Activated naive CD4-positive, alpha-beta T cell treated with anti-CD3 and anti-CD28 coated beads, Interleukin-2, amount 50 U/mL, for 24 hours (primary cell): ENCODE measurements around the gene H3-3A.
"Not testable (repeated sequence)": the region's sequence is repeated elsewhere in the genome, so short reads cannot be mapped to it uniquely, and the experiment has no call there.

ENCODE experiments used
- H3K27ac Mint-ChIP-seq: one replicate; pipeline ENCODE4 v1.8.0; 2021; ENCODE audit warnings: mild to moderate bottlenecking, mixed read lengths
- H3K27me3 Mint-ChIP-seq: one replicate; pipeline ENCODE4 v1.8.0; 2021; ENCODE audit warnings: mixed read lengths
- H3K36me3 Mint-ChIP-seq: one replicate; pipeline ENCODE4 v1.8.0; 2021; ENCODE audit warnings: mixed read lengths
- H3K4me1 Mint-ChIP-seq: one replicate; pipeline ENCODE4 v1.8.0; 2021; ENCODE audit warnings: mixed read lengths
- H3K4me3 Mint-ChIP-seq: one replicate; pipeline ENCODE4 v1.8.0; 2021; ENCODE audit warnings: mild to moderate bottlenecking, mixed read lengths
- H3K9me3 Mint-ChIP-seq: one replicate; pipeline ENCODE4 v1.8.0; 2021; ENCODE audit warnings: mixed read lengths

The H3-3A gene

GRCh38 chr1:226064816-226065248 lies 2.3 kb downstream of the H3-3A start:
- H3K27ac Mint-ChIP-seq, result peak overlapping the region; percentile 85
- H3K4me3 Mint-ChIP-seq, result peak overlapping the region; percentile 89
- H3K36me3 Mint-ChIP-seq, result peaks cover 20% of the 10 kb centered on the region
- H3K4me1 Mint-ChIP-seq, result peaks cover 56% of the 10 kb centered on the region
- H3K9me3 Mint-ChIP-seq, result no peaks in the 10 kb centered on the region
- no peaks in the 10 kb centered on the region for H3K27me3 Mint-ChIP-seq

DNA sequence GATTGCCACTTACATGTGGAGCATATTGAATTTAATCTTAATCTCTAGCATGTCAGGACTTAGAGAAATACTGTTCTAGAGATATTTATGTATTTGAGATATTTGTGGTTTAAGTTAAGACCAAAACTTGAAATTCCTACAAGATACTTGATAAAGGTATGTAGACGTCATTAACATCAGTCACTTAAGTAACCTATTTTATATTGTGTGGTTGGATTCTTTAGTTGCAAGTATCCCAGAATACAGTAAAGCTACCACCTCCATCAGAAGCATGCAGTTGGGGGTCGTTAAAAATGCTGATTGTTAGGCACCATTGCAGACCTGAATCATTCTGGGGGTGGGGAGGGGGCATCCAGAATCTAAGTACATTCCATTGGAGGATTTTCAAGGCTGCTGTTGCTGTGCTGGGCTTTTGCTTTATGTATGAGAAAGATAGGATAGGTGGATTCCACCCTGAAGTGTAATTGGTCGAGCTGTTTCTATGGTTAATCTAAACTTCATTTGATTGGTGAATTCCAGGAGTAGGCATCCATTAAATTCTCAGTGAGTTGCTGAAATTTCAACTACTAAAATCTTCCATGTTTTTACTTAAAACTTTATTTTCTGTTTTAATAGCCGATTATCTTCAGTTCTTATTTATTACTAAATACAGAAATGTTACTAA lies 4.0 kb downstream of the H3-3A start:
- H3K4me1 Mint-ChIP-seq, result peaks cover 57% of the 10 kb centered on the region
- H3K9me3 Mint-ChIP-seq, result no peaks in the 10 kb centered on the region
- no peaks in the 10 kb centered on the region for H3K27me3 Mint-ChIP-seq
- peak overlapping the region; percentile 35 for H3K27ac Mint-ChIP-seq
- H3K36me3 Mint-ChIP-seq, result peaks cover 25% of the 10 kb centered on the region
- peak overlapping the region; percentile 89 for H3K4me3 Mint-ChIP-seq

DNA sequence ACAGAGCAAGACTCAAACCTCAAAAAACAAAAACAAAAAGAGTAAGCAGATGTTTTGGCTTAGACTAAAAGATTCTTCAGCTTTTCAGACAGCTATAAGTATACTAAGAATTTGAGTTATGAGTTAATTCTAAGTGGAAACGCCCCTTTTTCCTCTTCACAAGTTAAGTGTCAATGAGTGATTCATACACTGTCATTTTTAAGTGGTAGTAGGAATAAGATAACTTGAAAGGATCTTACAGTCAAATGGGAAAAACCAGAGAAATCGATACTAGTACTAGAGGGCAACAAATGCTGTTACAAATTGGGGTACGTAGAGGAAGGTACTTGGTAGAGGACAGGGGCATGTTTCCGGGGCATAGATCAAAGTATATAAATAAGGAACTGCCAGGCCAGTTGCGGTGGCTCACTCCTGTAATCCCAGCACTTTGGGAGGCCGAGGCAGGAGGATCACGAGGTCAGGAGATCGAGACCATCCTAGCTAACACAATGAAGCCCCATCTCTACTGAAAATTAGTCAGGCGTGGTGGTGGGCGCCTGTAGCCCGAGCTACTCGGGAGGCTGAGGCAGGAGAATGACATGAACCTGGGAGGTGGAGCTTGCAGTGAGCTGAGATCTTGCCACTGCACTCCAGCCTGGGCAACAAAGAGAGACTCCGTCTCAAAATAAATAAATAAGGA lies 7.4 kb downstream of the H3-3A start:
- Mint-ChIP-seq H3K9me3 (no peaks in the 10 kb centered on the region), H3K4me3 (peak overlapping the region; percentile 72), H3K27ac (peak overlapping the region; percentile 89), H3K27me3 (no peaks in the 10 kb centered on the region), H3K4me1 (peaks cover 69% of the 10 kb centered on the region), H3K36me3 (peaks cover 28% of the 10 kb centered on the region)

GRCh38 chr1:226072347-226072746 lies 9.8 kb downstream of the H3-3A start:
- Mint-ChIP-seq H3K4me3 (no peak overlapping the region), H3K36me3 (peaks cover 19% of the 10 kb centered on the region), H3K27ac (no peak overlapping the region)

DNA sequence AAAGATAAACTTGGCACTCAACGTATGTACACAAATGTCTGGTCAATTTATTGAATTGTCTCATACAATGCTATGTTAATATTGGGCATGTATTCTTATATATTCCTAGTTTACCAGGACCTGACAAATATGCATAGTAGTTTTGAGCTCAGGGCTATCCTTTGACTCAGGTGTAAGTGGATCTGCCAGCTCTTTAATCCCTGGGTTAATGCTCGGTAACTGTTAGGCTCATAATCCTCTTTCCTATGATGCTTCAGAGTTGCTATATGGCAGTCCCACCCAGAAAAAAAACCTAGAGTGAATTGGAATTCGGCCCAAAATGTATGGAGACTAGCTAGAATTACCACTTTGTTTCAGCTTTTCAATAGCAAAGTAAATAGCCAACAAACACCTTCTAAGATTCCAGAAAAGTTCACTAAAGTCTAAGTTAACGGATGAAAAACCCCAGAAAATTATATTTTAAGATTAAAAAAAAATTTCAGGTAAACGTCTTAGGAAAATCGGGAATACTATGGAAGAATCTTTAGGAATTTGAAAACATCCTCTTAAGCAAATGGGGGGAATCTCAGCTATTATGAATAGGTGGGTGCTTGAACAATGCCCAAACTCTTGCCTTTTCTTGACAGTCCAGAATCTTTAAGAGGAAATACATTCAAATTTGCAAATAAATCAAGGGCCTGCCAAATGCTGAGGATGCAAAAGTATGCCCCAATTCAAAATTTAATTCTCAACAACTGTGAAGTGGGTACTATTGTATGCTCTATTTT lies 10.9 kb downstream of the H3-3A start:
- peaks cover 38% of the 10 kb centered on the region for H3K4me1 Mint-ChIP-seq
- no peaks in the 10 kb centered on the region for H3K27me3 Mint-ChIP-seq
- peak overlapping the region; percentile 68 for H3K27ac Mint-ChIP-seq
- no peaks in the 10 kb centered on the region for H3K9me3 Mint-ChIP-seq
- no peak overlapping the region for H3K4me3 Mint-ChIP-seq
- peaks cover 19% of the 10 kb centered on the region for H3K36me3 Mint-ChIP-seq

More at GRCh38 chr1:226072347-226072746, 9.8 kb downstream of the H3-3A start:
- peaks cover 48% of the 10 kb centered on the region for H3K4me1 Mint-ChIP-seq
- no peaks in the 10 kb centered on the region for H3K27me3 Mint-ChIP-seq
- H3K9me3 Mint-ChIP-seq, result no peaks in the 10 kb centered on the region

DNA sequence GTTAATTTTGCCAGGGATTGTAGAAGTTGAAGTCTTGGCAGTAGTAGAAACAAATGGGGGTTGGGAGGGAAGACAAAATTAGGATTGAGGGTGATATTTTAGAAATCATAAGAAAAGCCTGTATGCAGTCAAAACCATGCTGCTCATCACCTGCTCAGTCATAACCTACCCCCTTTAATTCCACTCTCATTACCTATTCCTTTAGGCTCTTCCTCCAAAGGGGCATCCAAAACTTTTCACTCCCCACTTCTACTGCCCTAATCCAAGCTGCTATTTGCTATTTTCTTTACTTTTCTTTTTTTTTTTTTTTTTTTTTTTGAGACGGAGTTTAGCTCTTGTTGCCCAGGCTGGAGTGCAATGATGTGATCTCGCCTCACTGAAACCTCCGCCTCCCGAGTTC lies 11.5 kb downstream of the H3-3A start:
- no peaks in the 10 kb centered on the region for H3K9me3 Mint-ChIP-seq
- peak overlapping the region; percentile 39 for H3K27ac Mint-ChIP-seq
- no peak overlapping the region for H3K4me3 Mint-ChIP-seq
- peaks cover 32% of the 10 kb centered on the region for H3K4me1 Mint-ChIP-seq
- H3K27me3 Mint-ChIP-seq, result no peaks in the 10 kb centered on the region
- peaks cover 15% of the 10 kb centered on the region for H3K36me3 Mint-ChIP-seq

DNA sequence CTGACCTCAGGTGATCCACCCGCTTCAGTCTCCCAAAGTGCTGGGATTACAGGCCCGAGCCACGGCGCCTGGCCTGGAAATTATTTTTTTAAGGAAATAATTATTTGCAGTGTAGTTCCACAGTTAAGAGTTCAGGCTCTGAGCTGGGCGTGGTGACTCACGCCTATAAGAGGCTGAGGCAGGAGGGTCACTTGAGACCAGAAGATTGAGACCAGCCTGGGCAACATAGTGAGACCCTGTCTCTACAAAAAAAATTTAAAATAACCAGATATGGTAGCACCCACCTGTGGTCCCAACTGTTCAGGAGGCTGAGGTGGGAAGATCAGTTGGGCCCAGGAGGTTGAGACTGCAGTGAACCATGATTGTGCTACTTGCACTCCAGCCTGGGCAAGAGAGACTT lies 13.9 kb downstream of the H3-3A start:
- H3K4me3 Mint-ChIP-seq, result no peak overlapping the region
- no peak overlapping the region for H3K27ac Mint-ChIP-seq
- H3K36me3 Mint-ChIP-seq, result peaks cover 9% of the 10 kb centered on the region
- H3K9me3 Mint-ChIP-seq, result no peaks in the 10 kb centered on the region
- H3K4me1 Mint-ChIP-seq, result peaks cover 17% of the 10 kb centered on the region
- no peaks in the 10 kb centered on the region for H3K27me3 Mint-ChIP-seq

GRCh38 chr1:226078374-226078773 lies 15.9 kb downstream of the H3-3A start:
- no peak overlapping the region for H3K27ac Mint-ChIP-seq
- H3K4me3 Mint-ChIP-seq, result no peak overlapping the region
- no peaks in the 10 kb centered on the region for H3K27me3 Mint-ChIP-seq
- peaks cover 13% of the 10 kb centered on the region for H3K4me1 Mint-ChIP-seq
- H3K9me3 Mint-ChIP-seq, result no peaks in the 10 kb centered on the region
- H3K36me3 Mint-ChIP-seq, result peaks cover 5% of the 10 kb centered on the region

DNA sequence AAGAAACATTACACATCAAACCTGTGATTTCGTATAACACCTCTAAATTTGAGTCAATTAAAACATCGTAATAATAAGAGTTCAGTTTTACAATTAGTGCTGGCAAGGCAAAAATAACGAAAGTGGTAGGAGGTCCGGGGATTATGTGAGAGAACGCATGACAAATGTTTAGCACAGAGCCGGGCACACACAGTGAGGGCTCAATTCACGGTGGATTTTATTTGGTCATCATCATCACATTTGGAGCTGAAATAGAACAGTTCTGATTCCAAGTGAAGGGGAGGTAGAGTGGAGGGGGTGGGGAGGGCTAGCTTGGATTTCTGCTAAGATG lies 20.0 kb downstream of the H3-3A start:
- Mint-ChIP-seq H3K27me3 (no peaks in the 10 kb centered on the region), H3K9me3 (no peaks in the 10 kb centered on the region), H3K36me3 (no peaks in the 10 kb centered on the region), H3K4me1 (peaks cover 11% of the 10 kb centered on the region), H3K4me3 (peak overlapping the region; percentile 91), H3K27ac (no peak overlapping the region)

- Mint-ChIP-seq H3K4me3 (peak overlapping the region; percentile 91), H3K9me3 (no peaks in the 10 kb centered on the region), H3K4me1 (peaks cover 11% of the 10 kb centered on the region), H3K36me3 (no peaks in the 10 kb centered on the region), H3K27ac (no peak overlapping the region), H3K27me3 (no peaks in the 10 kb centered on the region)
These were observed 20.4 kb downstream of the H3-3A start for GRCh38 chr1:226082959-226083301.

GRCh38 chr1:226083302-226084101 lies 21.0 kb downstream of the H3-3A start:
- Mint-ChIP-seq H3K9me3 (no peaks in the 10 kb centered on the region), H3K36me3 (no peaks in the 10 kb centered on the region), H3K4me1 (peaks cover 11% of the 10 kb centered on the region), H3K4me3 (peak overlapping the region; percentile 91), H3K27me3 (no peaks in the 10 kb centered on the region), H3K27ac (peak overlapping the region; percentile 89)

DNA sequence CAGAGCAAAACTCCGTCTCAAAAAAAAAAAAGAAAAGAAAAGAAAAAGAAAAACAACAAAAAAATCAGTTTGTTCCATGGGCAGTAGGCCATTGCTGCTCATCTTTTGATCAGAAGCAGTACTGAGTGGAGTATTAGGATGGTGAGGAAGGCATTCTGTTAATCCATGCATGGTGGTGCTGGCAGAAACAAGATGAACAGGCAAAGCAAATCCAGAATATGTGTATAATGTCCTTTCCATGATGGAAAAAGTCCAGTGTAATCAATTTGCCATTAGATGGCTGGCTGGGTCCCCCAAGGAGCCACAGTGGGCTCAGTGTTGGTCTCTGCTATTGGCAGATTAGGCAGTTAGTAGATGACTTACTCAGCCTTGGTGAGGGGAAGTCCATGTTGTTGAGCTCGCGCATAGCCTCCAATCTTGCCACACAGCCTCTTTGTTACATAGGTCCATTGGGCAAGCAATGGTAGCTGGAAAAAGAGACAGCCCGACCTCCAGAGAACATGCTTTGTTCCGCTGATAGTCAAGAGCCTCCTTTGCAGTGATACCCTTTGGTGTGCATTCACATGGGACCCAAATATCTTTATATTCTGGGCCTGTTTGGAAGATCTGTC lies 23.3 kb downstream of the H3-3A start:
- Mint-ChIP-seq H3K4me3 (no peak overlapping the region), H3K36me3 (no peaks in the 10 kb centered on the region), H3K9me3 (no peaks in the 10 kb centered on the region), H3K4me1 (peaks cover 11% of the 10 kb centered on the region), H3K27me3 (no peaks in the 10 kb centered on the region), H3K27ac (no peak overlapping the region)

DNA sequence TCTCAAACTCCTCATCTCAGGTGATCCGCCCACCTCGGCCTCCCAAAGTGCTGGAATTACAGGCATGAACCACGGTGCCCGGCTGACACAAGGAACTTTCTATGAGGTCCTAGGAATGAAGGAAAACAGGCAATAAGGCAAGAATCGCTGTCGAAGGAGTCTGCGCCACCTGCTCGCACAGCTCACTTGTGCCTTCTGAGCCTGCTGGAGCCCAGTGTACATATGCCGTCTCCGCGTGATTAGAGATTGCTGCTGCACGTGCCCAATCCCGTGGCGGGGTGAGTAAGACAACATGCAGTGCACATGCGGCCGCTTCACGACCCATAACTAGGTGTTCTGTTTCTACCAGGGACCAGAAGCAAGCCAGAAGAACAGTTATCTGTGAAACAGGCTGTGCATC lies 24.3 kb downstream of the H3-3A start:
- H3K27ac Mint-ChIP-seq, result no peak overlapping the region
- no peak overlapping the region for H3K4me3 Mint-ChIP-seq
- no peaks in the 10 kb centered on the region for H3K27me3 Mint-ChIP-seq
- H3K36me3 Mint-ChIP-seq, result no peaks in the 10 kb centered on the region
- no peaks in the 10 kb centered on the region for H3K9me3 Mint-ChIP-seq
- H3K4me1 Mint-ChIP-seq, result peaks cover 11% of the 10 kb centered on the region

- Mint-ChIP-seq H3K4me3 (no peak overlapping the region), H3K9me3 (no peaks in the 10 kb centered on the region), H3K36me3 (no peaks in the 10 kb centered on the region), H3K27ac (no peak overlapping the region), H3K27me3 (no peaks in the 10 kb centered on the region), H3K4me1 (no peaks in the 10 kb centered on the region)
These were observed 28.9 kb downstream of the H3-3A start for GRCh38 chr1:226091461-226091860.

DNA sequence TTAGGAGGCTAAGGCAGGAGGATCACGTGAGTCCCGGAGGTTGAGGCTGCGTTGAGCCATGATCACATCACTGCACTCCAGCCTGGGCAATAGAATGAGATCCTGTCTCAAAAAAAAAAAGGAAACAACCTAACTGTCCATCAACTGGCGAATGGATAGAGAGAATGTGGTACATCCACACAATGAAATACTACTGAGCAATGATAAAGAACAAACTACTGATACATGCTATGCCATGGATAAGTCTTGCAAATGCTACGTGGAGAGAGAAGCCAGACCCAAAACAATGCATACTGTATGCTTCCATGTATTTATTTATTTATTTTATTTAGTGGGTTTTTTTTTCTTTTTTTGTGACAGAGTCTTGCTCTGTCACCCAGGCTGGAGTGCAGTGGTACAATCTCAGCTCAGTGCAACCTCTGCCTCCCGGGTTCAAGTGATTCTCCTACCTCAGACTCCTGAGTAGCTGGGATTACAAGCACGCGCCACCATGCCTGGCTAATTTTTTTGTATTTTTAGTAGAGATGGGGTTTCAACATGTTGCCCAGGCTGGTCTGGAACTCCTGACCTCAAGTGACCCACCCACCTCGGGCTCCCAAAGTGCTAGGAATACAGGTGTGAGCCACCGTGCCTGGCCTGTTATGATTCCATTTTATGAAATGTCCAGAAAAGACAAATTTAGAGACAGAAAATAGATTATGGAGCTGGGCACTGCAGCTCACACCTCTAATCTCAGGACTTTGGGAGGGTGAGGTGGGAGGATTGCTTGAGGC lies 29.7 kb downstream of the H3-3A start:
- not testable (repeated sequence) for H3K4me1 Mint-ChIP-seq, H3K27me3 Mint-ChIP-seq, H3K27ac Mint-ChIP-seq, H3K4me3 Mint-ChIP-seq, H3K36me3 Mint-ChIP-seq, H3K9me3 Mint-ChIP-seq
